ENCODE data around the gene CCNY. TPM values are rescaled to one million over a fixed set of nuclear protein-coding genes. Genes with fewer than 3 reads are reported as not detected.

The CCNY gene
- total RNA-seq, 2 experiments from 2014 or later, result 37.0 to 55.8 TPM

DNA sequence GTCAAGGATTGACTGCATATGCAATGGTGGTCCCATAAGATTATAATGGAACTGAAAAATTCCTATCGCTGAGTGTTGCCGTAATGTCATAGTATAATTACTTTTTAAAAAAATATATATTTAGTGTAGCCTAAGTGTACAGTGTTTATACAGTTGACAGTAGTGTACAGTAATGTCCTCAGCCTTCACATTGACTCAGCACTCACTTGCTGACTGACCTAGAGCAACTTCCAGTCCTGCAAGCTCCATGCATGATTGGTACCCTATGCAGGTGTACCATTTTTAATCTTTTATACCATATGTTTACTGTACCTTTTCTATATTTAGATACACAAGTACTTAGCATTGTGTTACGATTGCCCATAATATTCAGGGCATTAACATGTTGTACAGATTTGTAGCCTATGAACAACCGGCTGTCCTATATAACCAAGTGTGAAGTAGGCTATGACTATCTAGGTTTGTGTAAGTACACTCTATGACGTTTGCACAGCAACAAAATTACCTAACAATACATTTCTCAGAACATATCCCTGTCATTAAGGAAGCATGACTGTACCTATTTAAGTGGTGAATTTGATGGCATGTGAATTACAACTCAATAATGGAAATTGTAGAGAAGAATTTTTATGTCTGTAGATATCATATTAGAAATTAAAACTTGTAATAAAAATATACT lies 40.9 kb downstream of the CCNY start:
- no peak for TF ChIP-seq EZH2phosphoT487 (IDR thresholded peaks at IDR 0.05; ENCODE audit: borderline replicate concordance, low read depth, low read length)
- TF ChIP-seq, protein P1, sequence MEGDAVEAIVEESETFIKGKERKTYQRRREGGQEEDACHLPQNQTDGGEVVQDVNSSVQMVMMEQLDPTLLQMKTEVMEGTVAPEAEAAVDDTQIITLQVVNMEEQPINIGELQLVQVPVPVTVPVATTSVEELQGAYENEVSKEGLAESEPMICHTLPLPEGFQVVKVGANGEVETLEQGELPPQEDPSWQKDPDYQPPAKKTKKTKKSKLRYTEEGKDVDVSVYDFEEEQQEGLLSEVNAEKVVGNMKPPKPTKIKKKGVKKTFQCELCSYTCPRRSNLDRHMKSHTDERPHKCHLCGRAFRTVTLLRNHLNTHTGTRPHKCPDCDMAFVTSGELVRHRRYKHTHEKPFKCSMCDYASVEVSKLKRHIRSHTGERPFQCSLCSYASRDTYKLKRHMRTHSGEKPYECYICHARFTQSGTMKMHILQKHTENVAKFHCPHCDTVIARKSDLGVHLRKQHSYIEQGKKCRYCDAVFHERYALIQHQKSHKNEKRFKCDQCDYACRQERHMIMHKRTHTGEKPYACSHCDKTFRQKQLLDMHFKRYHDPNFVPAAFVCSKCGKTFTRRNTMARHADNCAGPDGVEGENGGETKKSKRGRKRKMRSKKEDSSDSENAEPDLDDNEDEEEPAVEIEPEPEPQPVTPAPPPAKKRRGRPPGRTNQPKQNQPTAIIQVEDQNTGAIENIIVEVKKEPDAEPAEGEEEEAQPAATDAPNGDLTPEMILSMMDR (conservative IDR thresholded peaks at IDR 0.05; ENCODE audit: low read length), result no peak
- Histone ChIP-seq H3K27ac (ENCODE audit: low read depth, low read length, poor library complexity, severe bottlenecking) (no peak overlapping the region), H2AFZ (ENCODE audit: low read length) (no peak overlapping the region), H3K9me2 (ENCODE audit: insufficient read depth, low read length) (no peaks in the 10 kb centered on the region), H4K20me1 (ENCODE audit: insufficient read depth, low read length) (no peaks in the 10 kb centered on the region), H3K4me1 (ENCODE audit: insufficient read depth, low read length, poor library complexity, severe bottlenecking) (peaks cover 61% of the 10 kb centered on the region), H3K36me3 (ENCODE audit: insufficient read depth, low read length) (no peaks in the 10 kb centered on the region), H3K4me2 (ENCODE audit: low read length) (peak overlapping the region; percentile 32; the same call in 1 of the 2 replicates), H3K4me3 (ENCODE audit: low read depth, low read length, poor library complexity, severe bottlenecking) (no peak overlapping the region), H3K9me3 (ENCODE audit: low read length) (no peaks in the 10 kb centered on the region), H3K79me2 (ENCODE audit: insufficient read depth, low read depth, low read length) (peaks cover 67% of the 10 kb centered on the region)
- intact Hi-C loops (cut with micrococcal nuclease; ENCODE audit: unreplicated experiment), result no loop called here
- BruUV-seq (replicated peaks), result no TSS peak
- ChIA-PET CTCF (ENCODE audit: unreplicated experiment) (no interaction called here), POLR2A (no interaction called here)
- no peak for DNase-seq (ENCODE audit: low spot score)

DNA sequence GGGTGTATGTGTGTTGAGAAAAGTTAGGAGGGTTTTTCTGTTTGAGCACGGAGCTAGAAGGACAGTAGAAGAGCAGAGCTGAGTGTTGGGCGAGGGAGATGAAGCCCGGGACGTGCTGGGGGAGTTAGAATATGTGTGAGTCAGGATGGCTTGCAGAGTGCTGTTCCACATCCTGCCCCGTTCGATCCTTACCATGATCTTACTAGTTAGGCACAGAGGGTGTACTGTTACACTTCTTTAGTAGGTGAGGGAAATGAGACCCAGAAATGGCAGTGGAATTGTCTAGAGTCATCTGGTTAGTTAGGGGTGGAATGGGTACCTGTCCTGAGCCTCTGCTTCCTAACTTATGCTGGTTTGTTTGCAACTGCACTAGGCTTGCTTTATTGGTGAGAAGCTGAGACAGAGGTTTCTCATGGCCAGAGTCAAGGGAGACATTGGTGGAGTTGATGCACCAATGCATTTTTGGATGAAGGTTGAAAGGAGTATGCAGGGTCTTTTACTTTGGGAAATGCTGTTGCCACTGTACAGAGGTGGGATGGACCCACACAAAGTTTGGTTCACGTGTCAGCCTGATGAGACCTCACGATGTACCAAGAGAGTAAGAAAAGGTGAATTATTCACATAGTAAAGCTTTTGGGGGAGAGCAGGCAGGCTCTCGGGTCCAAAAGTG lies 42.4 kb downstream of the CCNY start:
- H3K4me3 ChIP-seq (ENCODE audit: low read depth, low read length, poor library complexity, severe bottlenecking), result peak overlapping the region; percentile 60
- BruUV-seq (replicated peaks), result no TSS peak
- peak overlapping the region; percentile 90 for H3K27ac ChIP-seq (ENCODE audit: low read depth, low read length, poor library complexity, severe bottlenecking)
- H3K9me3 ChIP-seq (ENCODE audit: low read length), result no peaks in the 10 kb centered on the region
- no peaks in the 10 kb centered on the region for H3K9me2 ChIP-seq (ENCODE audit: insufficient read depth, low read length)
- ChIA-PET CTCF (ENCODE audit: unreplicated experiment) (interaction anchor here (0.6 to 1.4 kb wide), 5 partner anchors 32 to 280 kb away, joined by 3 to 4 read pairs (median 3); no protein-coding TSS in a partner anchor), POLR2A (interaction anchor here (0.8 to 2.2 kb wide), 10 partner anchors 9 to 114 kb away, joined by 3 to 9 read pairs (median 3); no protein-coding TSS in a partner anchor)
- peak overlapping the region; percentile 74 for H3K4me2 ChIP-seq (ENCODE audit: low read length)
- no peak for TF ChIP-seq EZH2phosphoT487 (IDR thresholded peaks at IDR 0.05; ENCODE audit: borderline replicate concordance, low read depth, low read length)
- TF ChIP-seq, protein P1 (conservative IDR thresholded peaks at IDR 0.05; ENCODE audit: low read length), result no peak
- intact Hi-C loops (cut with micrococcal nuclease; ENCODE audit: unreplicated experiment), result loop anchor here (1.0 to 2.0 kb wide), 2 partner anchors 185 to 256 kb away; no protein-coding TSS in a partner anchor
- peaks cover 66% of the 10 kb centered on the region for H3K79me2 ChIP-seq (ENCODE audit: insufficient read depth, low read depth, low read length)
- DNase-seq (ENCODE audit: low spot score), result peak; percentile 42
- H2AFZ ChIP-seq (ENCODE audit: low read length), result peak overlapping the region; percentile 65; the same call in 1 of the 2 replicates
- H3K36me3 ChIP-seq (ENCODE audit: insufficient read depth, low read length), result no peaks in the 10 kb centered on the region
- peaks cover 61% of the 10 kb centered on the region for H3K4me1 ChIP-seq (ENCODE audit: insufficient read depth, low read length, poor library complexity, severe bottlenecking)
- no peaks in the 10 kb centered on the region for H4K20me1 ChIP-seq (ENCODE audit: insufficient read depth, low read length)

All from OCI-LY7 (cell line).